CD4-positive, alpha-beta memory T cell (primary cell): ENCODE data around the gene RPS6KL1. TPM values are rescaled to one million over a fixed set of nuclear protein-coding genes. Genes with fewer than 3 reads are reported as not detected.
A peak's percentile ranks its signal among the peaks of the same experiment; 100 is the strongest.

Experiments
- CTCF ChIA-PET: fragments of 350-600 bp; sonication (Branson Sonifier 250); formaldehyde crosslinking; loops from one replicate; lab custom pipeline; 2021; ENCODE audit warnings: inconsistent platforms; ENCODE audit not compliant: partially characterized antibody; lab: Charles Lee
- POLR2A ChIA-PET: fragments of 350-600 bp; sonication (Branson Sonifier 250); formaldehyde crosslinking; loops from one replicate; lab custom pipeline; 2021; ENCODE audit not compliant: partially characterized antibody; lab: Charles Lee
- DNase-seq, 5 donors: peaks; one replicate each; pipeline versions ENCODE4 v3.0.0 to v3.0.0-alpha.2; 2020 to 2022; ENCODE audit warnings: mixed read lengths in 1 of 5
- H3K27ac ChIP-seq: one replicate; pipeline ENCODE4 v1.7.0; 2013; ENCODE audit warnings: low read depth, low read length
- H3K27me3 ChIP-seq: 2 replicates; pipeline ENCODE4 v1.7.0; 2013; ENCODE audit warnings: mild to moderate bottlenecking, low read length, moderate library complexity; ENCODE audit not compliant: insufficient read depth
- H3K36me3 ChIP-seq: 2 replicates; pipeline ENCODE4 v1.7.0; 2013; ENCODE audit warnings: mild to moderate bottlenecking, low read length, moderate library complexity; ENCODE audit not compliant: insufficient read depth
- H3K4me1 ChIP-seq: 2 replicates; pipeline ENCODE4 v1.7.0; 2013; ENCODE audit warnings: mild to moderate bottlenecking, low read length, moderate library complexity; ENCODE audit not compliant: insufficient read depth
- H3K4me3 ChIP-seq, 2 donors: one replicate each; pipeline ENCODE4 v1.7.0; 2013; ENCODE audit warnings: low read length in 2 of 2, mild to moderate bottlenecking in 1 of 2
- H3K9me3 ChIP-seq, 2 donors: one replicate each; pipeline ENCODE4 v1.7.0; 2013; ENCODE audit warnings: low read length in 2 of 2, control low read depth in 1 of 2; ENCODE audit not compliant: control insufficient read depth in 1 of 2
- H3K27ac Mint-ChIP-seq, 7 donors: one replicate each; pipeline ENCODE4 v1.8.0; 2020 to 2021; ENCODE audit warnings: mixed read lengths in 7 of 7, mild to moderate bottlenecking in 6 of 7, inconsistent platforms in 3 of 7, moderate library complexity in 3 of 7
- H3K27me3 Mint-ChIP-seq, 2 donors: one replicate each; pipeline ENCODE4 v1.8.0; 2020 to 2021; ENCODE audit warnings: mixed read lengths in 2 of 2
- H3K36me3 Mint-ChIP-seq, 2 donors: one replicate each; pipeline ENCODE4 v1.8.0; 2020 to 2021; ENCODE audit warnings: mixed read lengths in 2 of 2, inconsistent platforms in 1 of 2, mild to moderate bottlenecking in 1 of 2
- H3K4me1 Mint-ChIP-seq, 4 donors: one replicate each; pipeline ENCODE4 v1.8.0; 2020 to 2021; ENCODE audit warnings: mixed read lengths in 4 of 4, mild to moderate bottlenecking in 1 of 4
- H3K4me3 Mint-ChIP-seq, 8 donors: one replicate each; pipeline ENCODE4 v1.8.0; 2020 to 2021; ENCODE audit warnings: mixed read lengths in 8 of 8, mild to moderate bottlenecking in 7 of 8, moderate library complexity in 6 of 8, inconsistent platforms in 3 of 8
- H3K9me3 Mint-ChIP-seq, 8 donors: one replicate each; pipeline ENCODE4 v1.8.0; 2020 to 2021; ENCODE audit warnings: mixed read lengths in 8 of 8, mild to moderate bottlenecking in 5 of 8, inconsistent platforms in 3 of 8, moderate library complexity in 1 of 8
- intact Hi-C: fragments of 100-400 bp; cut with micrococcal nuclease; formaldehyde crosslinking; loops from one replicate; pipeline ENCODE4 v1.15.1; 2023
- polyA plus RNA-seq, 2 donors: library from polyadenylated mRNA; unstranded; fragments of 300-500 nt; fragmentation: Illumina TruSeq; gene quantifications; one replicate each; pipeline ENCODE4 v1.2.3, GENCODE V29; 2021
- total RNA-seq, 2 experiments: library from RNA; stranded (reverse); gene quantifications; one replicate each; pipeline ENCODE4 v1.2.3, GENCODE V29; 2021

Gene RPS6KL1
- total and polyA plus RNA-seq, 4 experiments from 2014 or later = 0.45 to 2.9 (median 1.7) TPM

DNA sequence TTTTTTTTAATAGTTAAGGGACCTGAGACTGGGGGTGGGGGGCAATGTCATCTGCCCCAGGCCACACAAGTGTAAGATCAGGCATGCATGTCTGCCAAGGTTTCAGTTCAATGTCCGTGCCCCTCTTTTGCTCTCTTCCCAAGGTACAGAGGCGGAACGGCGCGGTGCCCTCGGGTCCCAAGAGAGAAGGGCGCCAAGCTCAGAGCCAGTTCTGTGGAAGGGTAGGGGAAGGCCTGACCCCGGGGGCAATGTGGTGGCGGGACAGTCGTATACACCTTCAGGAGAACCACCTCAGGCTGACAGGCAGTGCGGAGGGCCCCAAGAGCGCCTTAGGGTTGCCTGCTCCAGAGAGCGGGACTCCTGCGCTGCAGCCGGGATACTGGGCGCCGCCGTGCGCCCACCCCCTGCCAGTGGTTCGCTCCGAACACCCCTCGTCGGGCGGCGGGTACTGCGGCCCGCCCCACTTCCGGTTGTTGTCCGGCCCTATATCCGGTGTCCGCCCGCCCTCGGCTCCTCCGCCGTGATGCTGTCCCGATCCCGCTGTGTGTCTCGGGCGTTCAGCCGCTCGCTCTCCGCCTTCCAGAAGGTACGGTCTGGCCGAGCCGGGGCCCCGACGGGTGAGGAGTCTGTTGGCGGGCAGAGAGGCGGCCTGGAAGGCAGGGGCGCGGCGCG is 41.5 kb downstream of the RPS6KL1 start, which contains the start of gene DLST:
TSS of gene DLST (plus strand) at position 486 of the 672 bp plus-strand sequence. CDS start at position 524, 38 bp downstream.
- peak within 1 kb of the TSS; percentile 93 to 100 (median 100) for H3K27ac Mint-ChIP-seq
- Histone ChIP-seq H3K27me3 (no peaks in the 10 kb centered on the region), H3K27ac (peak within 1 kb of the TSS; percentile 87), H3K9me3 (no peaks in the 10 kb centered on the region), H3K4me3 (peak within 1 kb of the TSS; percentile 44 to 98), H3K36me3 (peaks cover 6% of the 10 kb centered on the region), H3K4me1 (peaks cover 53% of the 10 kb centered on the region)
- DNase-seq = peak; percentile 82 to 87 (median 83)
- CTCF ChIA-PET = interaction anchor here (1.2 to 19.5 kb wide), 6 partner anchors 9 to 269 kb away, joined by 3 to 253 read pairs (median 7); partner anchors contain the start of gene LTBP2
- H3K4me3 Mint-ChIP-seq = peak within 1 kb of the TSS; percentile 96 to 100 (median 99)
- POLR2A ChIA-PET = interaction anchor here (0.5 to 8.1 kb wide), 19 partner anchors 9 to 366 kb away, joined by 3 to 94 read pairs (median 5); partner anchors contain the start of genes EIF2B2, RPS6KL1 and YLPM1
- H3K27me3 Mint-ChIP-seq = no peaks in the 10 kb centered on the region
- H3K36me3 Mint-ChIP-seq = peaks cover 3 to 40% of the 10 kb centered on the region in 2 donors
- H3K4me1 Mint-ChIP-seq = peaks cover 49 to 75% (median 62%) of the 10 kb centered on the region in 4 donors
- intact Hi-C loops = loop anchor here (1.0 to 5.0 kb wide), 3 partner anchors 15 to 121 kb away; partner anchors contain the start of genes EIF2B2 and YLPM1
- no peaks in the 10 kb centered on the region for H3K9me3 Mint-ChIP-seq

DNA sequence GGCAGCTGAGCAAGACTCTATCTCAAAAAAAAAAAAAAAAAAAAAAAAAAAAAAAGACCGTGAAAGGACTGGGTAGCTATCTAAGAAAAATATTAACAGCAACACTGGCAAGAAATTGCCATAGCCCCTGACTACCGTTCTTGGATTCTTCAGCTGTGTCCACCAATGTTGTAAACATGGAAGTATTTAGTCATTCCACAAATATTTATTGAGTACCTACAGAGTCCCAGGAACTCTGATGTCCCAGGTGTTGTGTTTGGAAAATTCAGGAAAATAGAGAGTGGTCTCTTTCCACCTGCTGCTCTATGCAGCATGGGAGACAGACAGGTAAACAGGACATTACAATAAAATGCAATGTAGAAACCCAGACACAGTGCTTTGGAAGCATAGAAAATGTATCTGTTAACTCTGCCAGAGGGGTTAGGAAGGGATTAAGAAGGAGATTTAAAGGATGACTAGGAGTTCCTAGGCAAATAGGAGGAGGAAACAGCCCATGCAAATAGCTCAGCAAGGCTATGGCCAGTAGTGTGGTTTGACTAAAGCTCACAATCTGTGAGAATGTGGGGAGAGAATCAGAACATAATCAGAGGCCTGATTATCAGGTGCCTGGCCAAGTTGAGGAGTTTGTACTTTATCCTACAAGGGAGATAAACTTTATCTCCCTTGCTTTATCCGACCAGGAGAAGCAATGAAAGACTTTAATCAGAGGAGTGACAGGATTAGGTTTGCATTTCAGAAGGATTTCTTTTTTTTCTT is 43.5 kb downstream of the RPS6KL1 start:
- peak overlapping the region in 7 of 8 donors; percentile 1 to 71 (median 41) for H3K4me3 Mint-ChIP-seq
- no peak for DNase-seq
- H3K27ac ChIP-seq = no peak overlapping the region
- intact Hi-C loops = loop anchor here (2.0 to 5.0 kb wide), 2 partner anchors 13 to 117 kb away; partner anchors contain the start of gene YLPM1
- no peaks in the 10 kb centered on the region for H3K27me3 Mint-ChIP-seq
- H3K27me3 ChIP-seq = no peaks in the 10 kb centered on the region
- H3K4me1 Mint-ChIP-seq = peaks cover 43 to 70% (median 56%) of the 10 kb centered on the region in 4 donors
- peaks cover 49% of the 10 kb centered on the region for H3K4me1 ChIP-seq
- H3K9me3 Mint-ChIP-seq = no peaks in the 10 kb centered on the region
- no peak overlapping the region for H3K4me3 ChIP-seq
- peaks cover 0 to 22% of the 10 kb centered on the region in 2 donors for H3K36me3 Mint-ChIP-seq
- POLR2A ChIA-PET = interaction anchor here (1.9 to 8.1 kb wide), 2 partner anchors 9 to 123 kb away, joined by 6 to 94 read pairs; partner anchors contain the start of gene EIF2B2
- no peaks in the 10 kb centered on the region for H3K9me3 ChIP-seq
- H3K36me3 ChIP-seq = no peaks in the 10 kb centered on the region
- H3K27ac Mint-ChIP-seq = peak overlapping the region; percentile 56 to 93 (median 77)
- CTCF ChIA-PET = interaction anchor here (1.0 to 19.5 kb wide), 6 partner anchors 8 to 27 kb away, joined by 3 to 253 read pairs (median 14); no protein-coding TSS in a partner anchor

DNA sequence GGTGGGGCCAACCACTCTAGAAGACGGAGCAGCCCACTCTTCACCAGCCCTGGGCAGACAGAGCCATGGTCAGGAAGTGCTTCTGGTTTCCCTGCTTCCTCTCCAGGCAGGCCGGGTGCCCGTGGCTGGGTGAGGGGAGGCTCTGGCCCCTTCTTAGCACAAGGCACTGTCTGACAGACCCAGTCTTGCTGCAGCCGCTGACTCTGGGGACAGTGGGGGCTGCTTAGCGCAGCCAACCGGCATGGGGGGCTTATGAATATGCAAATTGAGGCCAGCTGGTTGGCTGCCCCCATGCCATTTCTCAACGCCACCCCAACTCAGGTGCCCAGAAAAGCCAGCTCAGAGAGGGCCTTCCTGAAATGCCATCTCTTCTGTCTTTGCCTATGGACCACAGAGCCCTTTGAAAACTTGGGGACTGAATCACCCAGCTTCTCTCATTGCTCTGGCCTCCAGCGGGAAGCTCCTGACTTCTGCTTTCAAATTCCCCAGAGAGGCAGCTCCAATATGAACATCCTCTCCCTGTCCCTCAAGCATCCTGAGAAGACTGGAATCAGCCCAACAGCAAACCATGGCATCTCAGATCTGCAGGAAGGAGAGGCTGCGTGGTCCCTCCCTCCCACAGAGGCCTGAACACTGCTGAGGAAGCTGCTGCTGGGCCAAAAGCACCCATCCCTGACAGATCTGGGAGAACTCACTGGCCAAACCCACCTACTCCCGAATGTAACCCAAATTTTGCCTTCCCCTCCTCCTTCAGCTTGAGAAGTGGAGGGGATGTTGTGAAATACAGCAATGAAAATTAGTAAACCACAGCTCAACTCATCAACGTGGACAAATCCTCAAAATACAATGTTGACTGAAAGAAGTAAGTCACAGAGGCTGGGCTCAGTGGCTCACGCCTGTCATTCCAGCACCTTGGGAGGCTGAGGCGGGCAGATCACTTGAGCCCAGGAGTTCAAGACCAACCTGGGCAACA is 46.8 kb downstream of the RPS6KL1 start, which contains the start of gene PROX2:
TSS of gene PROX2 (minus strand) at position 205 of the 973 bp plus-strand sequence. CDS start 12,311 bp downstream, outside the sequence.
- no peak within 1 kb of the TSS for H3K4me3 ChIP-seq

DNA sequence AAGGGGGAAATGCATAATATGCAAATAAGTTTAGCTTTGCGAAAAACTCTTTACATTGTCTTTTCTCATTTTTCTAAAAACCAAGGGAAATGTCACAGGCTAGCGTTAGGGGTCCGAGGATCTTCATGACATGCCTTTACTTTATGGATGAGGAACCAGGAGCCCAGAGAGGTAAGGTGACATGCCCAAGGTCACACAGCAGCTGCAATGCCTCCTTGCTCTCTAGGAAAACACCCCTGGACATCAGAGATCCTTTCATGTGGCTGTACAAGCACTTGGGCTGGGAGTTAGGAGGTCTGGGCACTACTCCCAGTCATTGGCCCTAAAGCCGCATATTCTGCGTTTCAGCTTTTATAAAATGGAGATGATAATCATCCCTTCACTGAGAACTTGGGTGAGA is 47.9 kb downstream of the RPS6KL1 start:
- ChIA-PET POLR2A (interaction anchor here (0.6 to 8.8 kb wide), 3 partner anchors 8 to 36 kb away, joined by 3 to 94 read pairs (median 4); partner anchors contain the start of gene DLST), CTCF (interaction anchor here (1.0 to 19.5 kb wide), 3 partner anchors 7 to 31 kb away, joined by 3 to 253 read pairs (median 139); no protein-coding TSS in a partner anchor)
- Histone ChIP-seq H3K4me1 (peaks cover 17% of the 10 kb centered on the region), H3K36me3 (no peaks in the 10 kb centered on the region), H3K27me3 (no peaks in the 10 kb centered on the region), H3K27ac (no peak overlapping the region), H3K4me3 (no peak overlapping the region), H3K9me3 (no peaks in the 10 kb centered on the region)
- DNase-seq = no peak
- H3K36me3 Mint-ChIP-seq = no peaks in the 10 kb centered on the region
- no peaks in the 10 kb centered on the region for H3K27me3 Mint-ChIP-seq
- no peaks in the 10 kb centered on the region for H3K9me3 Mint-ChIP-seq
- intact Hi-C loops = no loop called here
- peak overlapping the region in 5 of 8 donors; percentile 18 to 77 (median 52) for H3K4me3 Mint-ChIP-seq
- H3K27ac Mint-ChIP-seq = peak overlapping the region in 4 of 7 donors; percentile 33 to 70 (median 60)
- peaks cover 21 to 36% (median 29%) of the 10 kb centered on the region in 4 donors for H3K4me1 Mint-ChIP-seq

More for the DNA sequence above, 46.8 kb downstream of the RPS6KL1 start, which contains the start of gene PROX2:
- Mint-ChIP-seq H3K27me3 (no peaks in the 10 kb centered on the region), H3K9me3 (no peaks in the 10 kb centered on the region), H3K4me1 (peaks cover 26 to 47% (median 36%) of the 10 kb centered on the region in 4 donors), H3K4me3 (peak within 1 kb of the TSS in 7 of 8 donors; percentile 37 to 77 (median 64)), H3K36me3 (peaks cover 0 to 4% of the 10 kb centered on the region in 2 donors), H3K27ac (peak within 1 kb of the TSS in 6 of 7 donors; percentile 58 to 95 (median 74))
- ChIA-PET CTCF (interaction anchor here (0.7 to 19.5 kb wide), 5 partner anchors 8 to 268 kb away, joined by 3 to 253 read pairs (median 4); no protein-coding TSS in a partner anchor), POLR2A (interaction anchor here (0.6 to 1.6 kb wide), 6 partner anchors 9 to 1087 kb away, joined by 3 to 9 read pairs (median 4); no protein-coding TSS in a partner anchor)
- no peak for DNase-seq
- Histone ChIP-seq H3K27ac (no peak within 1 kb of the TSS), H3K9me3 (no peaks in the 10 kb centered on the region), H3K36me3 (no peaks in the 10 kb centered on the region), H3K4me1 (peaks cover 27% of the 10 kb centered on the region), H3K27me3 (no peaks in the 10 kb centered on the region)
- intact Hi-C loops = no loop called here

DNA sequence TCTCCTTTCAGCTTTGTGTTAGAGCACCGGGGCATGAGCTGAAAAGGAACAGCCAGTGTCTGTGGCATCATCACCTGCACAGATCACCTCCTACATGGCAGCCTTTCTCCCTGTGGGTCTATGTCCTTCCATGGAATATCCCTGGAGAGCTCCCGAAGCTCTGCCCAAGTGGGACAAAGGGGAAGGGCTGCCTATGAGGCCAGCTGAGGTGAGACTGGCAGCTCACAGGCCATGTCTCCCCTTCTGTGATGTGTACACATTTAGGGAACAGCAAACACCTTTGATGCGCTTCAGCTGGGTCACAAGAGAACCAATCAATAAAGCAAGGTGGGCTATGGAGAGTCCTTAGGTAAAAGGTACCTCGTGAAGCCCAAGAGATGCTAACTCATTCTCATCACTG is 51.2 kb downstream of the RPS6KL1 start:
- no peak overlapping the region for H3K4me3 ChIP-seq
- peaks cover 30% of the 10 kb centered on the region for H3K4me1 ChIP-seq
- no peaks in the 10 kb centered on the region for H3K36me3 Mint-ChIP-seq
- H3K4me3 Mint-ChIP-seq = no peak overlapping the region
- H3K27ac Mint-ChIP-seq = peak overlapping the region in 1 of 7 donors; percentile 57
- H3K9me3 ChIP-seq = no peaks in the 10 kb centered on the region
- H3K27me3 Mint-ChIP-seq = no peaks in the 10 kb centered on the region
- no peak for DNase-seq
- ChIA-PET POLR2A (interaction anchor here (0.9 to 8.8 kb wide), 4 partner anchors 11 to 17 kb away, joined by 3 to 94 read pairs (median 5); partner anchors contain the start of gene DLST), CTCF (interaction anchor here (0.9 to 19.5 kb wide), 7 partner anchors 9 to 35 kb away, joined by 3 to 253 read pairs (median 6); no protein-coding TSS in a partner anchor)
- no peaks in the 10 kb centered on the region for H3K27me3 ChIP-seq
- H3K27ac ChIP-seq = no peak overlapping the region
- no peaks in the 10 kb centered on the region for H3K36me3 ChIP-seq
- H3K4me1 Mint-ChIP-seq = peaks cover 23 to 39% (median 30%) of the 10 kb centered on the region in 4 donors
- no peaks in the 10 kb centered on the region for H3K9me3 Mint-ChIP-seq
- intact Hi-C loops = no loop called here
